ENCODE measurements around the gene ZNF668. TPM values are rescaled to one million over a fixed set of nuclear protein-coding genes. Genes with fewer than 3 reads are reported as not detected.
A peak's percentile ranks its signal among the peaks of the same experiment; 100 is the strongest.

ZNF668 gene
- total and polyA plus RNA-seq, 2 of the 13 experiments (the other 11 are each of a cell fraction or from before 2014, with no cell fraction given) = 3.8 to 9.8 TPM

GRCh38 chr16:31031276-31031675 lies 42.8 kb downstream of the ZNF668 start:
- in situ Hi-C loops (cut with HindIII; ENCODE audit: extremely low pct_ligation_motif_present, low pct_unique_long_range_greater_than_20kb) = loop anchor here (5.0 kb wide), 1 partner anchor 41 kb away; the partner anchor contains the start of genes ZNF646 and ZNF668
- CTCF ChIA-PET (ENCODE audit: low intra/inter-chr PET ratio, low total read pairs) = no interaction called here

DNA sequence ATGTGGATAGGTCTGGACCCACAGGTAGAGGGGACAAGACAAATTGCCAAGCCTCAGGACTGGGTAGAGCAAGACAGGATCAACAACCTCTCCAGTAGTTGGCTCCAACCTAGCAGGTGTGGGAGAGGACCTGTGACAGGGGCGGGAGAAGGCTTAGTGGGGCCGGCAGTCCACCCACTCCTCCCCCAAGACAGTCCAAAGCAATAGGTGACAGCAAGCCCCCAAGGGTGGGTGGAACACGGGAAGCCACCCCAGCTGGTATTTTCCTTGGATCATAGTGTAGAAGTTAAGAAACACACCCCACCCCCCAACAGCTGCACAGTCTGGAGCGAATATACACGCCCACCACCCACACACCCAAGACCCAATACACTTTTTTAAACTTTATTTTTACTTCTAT lies 44.8 kb downstream of the ZNF668 start:
- Histone ChIP-seq H3K36me3 (replicated peaks in 1 of 2; ENCODE audit: control insufficient read depth in 1 of 2, insufficient read depth in 2 of 2, low read length in 2 of 2) (no peaks in the 10 kb centered on the region), H3K27me3 (ENCODE audit: control insufficient read depth in 1 of 2, insufficient read depth in 2 of 2, low read length in 2 of 2) (no peaks in the 10 kb centered on the region; a peak in 1 of 5 replicates), H3K4me3 (replicated peaks in 1 of 3; ENCODE audit: insufficient read depth in 1 of 3, low read depth in 2 of 3, low read length in 3 of 3) (no peak overlapping the region), H2AFZ (ENCODE audit: low read length) (no peak overlapping the region), H3K4me2 (ENCODE audit: low read depth, low read length) (no peak overlapping the region), H3K4me1 (ENCODE audit: insufficient read depth, low read length) (peaks cover 59% of the 10 kb centered on the region), H4K20me1 (ENCODE audit: insufficient read depth, low read length) (peaks cover 1% of the 10 kb centered on the region; the same call in 1 of the 2 replicates), H3K27ac (ENCODE audit: extremely low read length, insufficient read depth, low read length) (no peak overlapping the region), H3K9ac (ENCODE audit: insufficient read depth, low read depth, low read length) (no peak overlapping the region), H3K79me2 (ENCODE audit: insufficient read depth, low read length) (peaks cover 3% of the 10 kb centered on the region), H3K9me3 (ENCODE audit: low read length) (no peaks in the 10 kb centered on the region)
- intact Hi-C loops (cut with micrococcal nuclease; ENCODE audit: unreplicated experiment) = loop anchor here (5.0 kb wide), 1 partner anchor 128 kb away; no protein-coding TSS in a partner anchor
- ChIA-PET CTCF (ENCODE audit: low intra/inter-chr PET ratio, low total read pairs) (no interaction called here), POLR2A (no interaction called here)
- FAIRE-seq = no peak
- no TSS peak for BruUV-seq (replicated peaks)
- DNase-seq (ENCODE audit: low spot score) = no peak
- ATAC-seq = no peak
- in situ Hi-C loops (cut with HindIII; ENCODE audit: extremely low pct_ligation_motif_present, low pct_unique_long_range_greater_than_20kb) = no loop called here
- 59% methylated on average over 5 of the region's 5 CpGs for WGBS (ENCODE audit: low lambda C conversion rate)
- TF ChIP-seq KLF16 (CRISPR knock-in tag; IDR thresholded peaks at IDR 0.05) (no peak), BORCS8-MEF2B (CRISPR knock-in tag; IDR thresholded peaks at IDR 0.05) (no peak), ATAD3A (CRISPR knock-in tag; IDR thresholded peaks at IDR 0.05) (no peak), ZNF790 (CRISPR knock-in tag; IDR thresholded peaks at IDR 0.05; ENCODE audit: borderline replicate concordance) (no peak), FLYWCH1 (CRISPR knock-in tag; IDR thresholded peaks at IDR 0.05) (no peak), ZNF335 (CRISPR knock-in tag; IDR thresholded peaks at IDR 0.05) (no peak), JUNB (CRISPR knock-in tag; IDR thresholded peaks at IDR 0.05; ENCODE audit: borderline replicate concordance) (no peak), NFYB (CRISPR knock-in tag; IDR thresholded peaks at IDR 0.05) (no peak), TBX2 (CRISPR knock-in tag; IDR thresholded peaks at IDR 0.05; ENCODE audit: borderline replicate concordance) (no peak), ZNF274 (CRISPR knock-in tag; IDR thresholded peaks at IDR 0.05) (no peak), LCORL (IDR thresholded peaks at IDR 0.05) (no peak), LCORL (CRISPR knock-in tag; IDR thresholded peaks at IDR 0.05) (no peak)
- TF ChIP-seq, protein P1, sequence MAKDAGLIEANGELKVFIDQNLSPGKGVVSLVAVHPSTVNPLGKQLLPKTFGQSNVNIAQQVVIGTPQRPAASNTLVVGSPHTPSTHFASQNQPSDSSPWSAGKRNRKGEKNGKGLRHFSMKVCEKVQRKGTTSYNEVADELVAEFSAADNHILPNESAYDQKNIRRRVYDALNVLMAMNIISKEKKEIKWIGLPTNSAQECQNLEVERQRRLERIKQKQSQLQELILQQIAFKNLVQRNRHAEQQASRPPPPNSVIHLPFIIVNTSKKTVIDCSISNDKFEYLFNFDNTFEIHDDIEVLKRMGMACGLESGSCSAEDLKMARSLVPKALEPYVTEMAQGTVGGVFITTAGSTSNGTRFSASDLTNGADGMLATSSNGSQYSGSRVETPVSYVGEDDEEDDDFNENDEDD (CRISPR knock-in tag; IDR thresholded peaks at IDR 0.05; ENCODE audit: borderline replicate concordance) = no peak

More at GRCh38 chr16:31031276-31031675, 42.8 kb downstream of the ZNF668 start:
- Histone ChIP-seq H3K36me3 (replicated peaks in 1 of 2; ENCODE audit: control insufficient read depth in 1 of 2, insufficient read depth in 2 of 2, low read length in 2 of 2) (peaks cover 0 to 4% of the 10 kb centered on the region in 2 experiments; a peak in 4 of 5 replicates), H3K4me2 (ENCODE audit: low read depth, low read length) (no peak overlapping the region), H4K20me1 (ENCODE audit: insufficient read depth, low read length) (peaks cover 4% of the 10 kb centered on the region; the same call in 1 of the 2 replicates), H3K9me3 (ENCODE audit: low read length) (no peaks in the 10 kb centered on the region), H3K79me2 (ENCODE audit: insufficient read depth, low read length) (peaks cover 5% of the 10 kb centered on the region), H3K9ac (ENCODE audit: insufficient read depth, low read depth, low read length) (no peak overlapping the region), H3K4me1 (ENCODE audit: insufficient read depth, low read length) (peaks cover 43% of the 10 kb centered on the region), H3K27me3 (ENCODE audit: control insufficient read depth in 1 of 2, insufficient read depth in 2 of 2, low read length in 2 of 2) (no peaks in the 10 kb centered on the region; a peak in 1 of 5 replicates), H3K4me3 (replicated peaks in 1 of 3; ENCODE audit: insufficient read depth in 1 of 3, low read depth in 2 of 3, low read length in 3 of 3) (no peak overlapping the region), H3K27ac (ENCODE audit: extremely low read length, insufficient read depth, low read length) (no peak overlapping the region), H2AFZ (ENCODE audit: low read length) (no peak overlapping the region)
- no peak for ATAC-seq
- TF ChIP-seq ZNF770 (CRISPR knock-in tag; IDR thresholded peaks at IDR 0.05) (peak; percentile 89), ZBTB42 (CRISPR knock-in tag; IDR thresholded peaks at IDR 0.05) (no peak)
- FAIRE-seq = no peak
- 34% methylated on average over 4 of the region's 4 CpGs for WGBS (ENCODE audit: low lambda C conversion rate)
- intact Hi-C loops (cut with micrococcal nuclease; ENCODE audit: unreplicated experiment) = no loop called here
- POLR2A ChIA-PET = interaction anchor here (0.8 to 2.0 kb wide), 5 partner anchors 33 to 148 kb away, joined by 3 to 5 read pairs (median 4); partner anchors contain the start of genes FUS and KAT8
- DNase-seq (ENCODE audit: low spot score) = no peak
- BruUV-seq (replicated peaks) = no TSS peak

Measured in HepG2 (cell line).